Mucosa of rectum (tissue), 2 donors: Measurements from ENCODE around the gene PHYKPL.

ENCODE experiments used
- H3K27ac ChIP-seq, 2 donors: one replicate each; pipeline ENCODE4 v1.7.0; 2013; ENCODE audit warnings: inconsistent platforms in 2 of 2, low read depth in 2 of 2, low read length in 2 of 2
- H3K27me3 ChIP-seq, 2 donors: one replicate each; pipeline ENCODE4 v1.7.0; 2013; ENCODE audit warnings: low read length in 2 of 2; ENCODE audit not compliant: control insufficient read depth in 2 of 2, insufficient read depth in 2 of 2
- H3K36me3 ChIP-seq, 2 donors: one replicate each; pipeline ENCODE4 v1.7.0; 2013; ENCODE audit warnings: low read length in 2 of 2; ENCODE audit not compliant: control insufficient read depth in 2 of 2, insufficient read depth in 2 of 2
- H3K4me1 ChIP-seq, 2 donors: one replicate each; pipeline ENCODE4 v1.7.0; 2013; ENCODE audit warnings: low read length in 2 of 2, mild to moderate bottlenecking in 1 of 2; ENCODE audit not compliant: control insufficient read depth in 2 of 2, insufficient read depth in 2 of 2
- H3K4me3 ChIP-seq, 2 donors: one replicate each; pipeline ENCODE4 v1.7.0; 2013; ENCODE audit warnings: low read length in 2 of 2
- H3K9ac ChIP-seq, 2 donors: one replicate each; pipeline ENCODE4 v1.7.0; 2013; ENCODE audit warnings: low read length in 2 of 2, low read depth in 1 of 2, mild to moderate bottlenecking in 1 of 2
- H3K9me3 ChIP-seq, 2 donors: one replicate each; pipeline ENCODE4 v1.7.0; 2013; ENCODE audit warnings: low read length in 2 of 2; ENCODE audit not compliant: control insufficient read depth in 2 of 2
- donor health status: healthy.
- donor health status: Normal muscosa, but diverticular disease.

PHYKPL gene

GRCh38 chr5:178196281-178196812 lies 36.3 kb downstream of the PHYKPL start:
- H3K4me1 ChIP-seq = no peaks in the 10 kb centered on the region
- no peak overlapping the region for H3K27ac ChIP-seq
- no peak overlapping the region for H3K4me3 ChIP-seq
- no peaks in the 10 kb centered on the region for H3K9me3 ChIP-seq
- no peaks in the 10 kb centered on the region for H3K27me3 ChIP-seq
- no peak overlapping the region for H3K9ac ChIP-seq
- no peaks in the 10 kb centered on the region for H3K36me3 ChIP-seq

- no peaks in the 10 kb centered on the region for H3K4me1 ChIP-seq
- H3K27me3 ChIP-seq = no peaks in the 10 kb centered on the region
- no peak overlapping the region for H3K9ac ChIP-seq
- no peaks in the 10 kb centered on the region for H3K9me3 ChIP-seq
- H3K36me3 ChIP-seq = no peaks in the 10 kb centered on the region
- no peak overlapping the region for H3K4me3 ChIP-seq
- H3K27ac ChIP-seq = no peak overlapping the region
Observed at GRCh38 chr5:178194026-178194425, 38.6 kb downstream of the PHYKPL start.

- Histone ChIP-seq H3K4me3 (no peak overlapping the region), H3K9me3 (no peaks in the 10 kb centered on the region), H3K27me3 (no peaks in the 10 kb centered on the region), H3K27ac (no peak overlapping the region), H3K9ac (no peak overlapping the region), H3K36me3 (no peaks in the 10 kb centered on the region), H3K4me1 (no peaks in the 10 kb centered on the region)
Observed at GRCh38 chr5:178193251-178193809, 39.3 kb downstream of the PHYKPL start.

- Histone ChIP-seq H3K9me3 (no peaks in the 10 kb centered on the region), H3K9ac (no peak overlapping the region), H3K27me3 (no peaks in the 10 kb centered on the region), H3K36me3 (no peaks in the 10 kb centered on the region), H3K4me3 (no peak overlapping the region), H3K27ac (no peak overlapping the region), H3K4me1 (no peaks in the 10 kb centered on the region)
Observed at GRCh38 chr5:178192787-178193186, 39.8 kb downstream of the PHYKPL start.

- H3K27me3 ChIP-seq = no peaks in the 10 kb centered on the region
Observed at GRCh38 chr5:178192244-178192643, 40.4 kb downstream of the PHYKPL start.

GRCh38 chr5:178191661-178192060 lies 40.9 kb downstream of the PHYKPL start:
- no peak overlapping the region for H3K9ac ChIP-seq
- no peaks in the 10 kb centered on the region for H3K4me1 ChIP-seq
- no peaks in the 10 kb centered on the region for H3K9me3 ChIP-seq
- no peaks in the 10 kb centered on the region for H3K27me3 ChIP-seq
- H3K36me3 ChIP-seq = no peaks in the 10 kb centered on the region
- no peak overlapping the region for H3K27ac ChIP-seq
- H3K4me3 ChIP-seq = no peak overlapping the region

More at GRCh38 chr5:178192244-178192643, 40.4 kb downstream of the PHYKPL start:
- no peak overlapping the region for H3K4me3 ChIP-seq
- no peaks in the 10 kb centered on the region for H3K4me1 ChIP-seq
- H3K9me3 ChIP-seq = no peaks in the 10 kb centered on the region
- no peak overlapping the region for H3K27ac ChIP-seq
- no peak overlapping the region for H3K9ac ChIP-seq
- no peaks in the 10 kb centered on the region for H3K36me3 ChIP-seq

- Histone ChIP-seq H3K27ac (no peak overlapping the region), H3K27me3 (no peaks in the 10 kb centered on the region), H3K9me3 (no peaks in the 10 kb centered on the region), H3K9ac (no peak overlapping the region), H3K4me1 (no peaks in the 10 kb centered on the region), H3K4me3 (no peak overlapping the region), H3K36me3 (no peaks in the 10 kb centered on the region)
Observed at GRCh38 chr5:178189433-178189832, 43.2 kb downstream of the PHYKPL start.

- Histone ChIP-seq H3K9ac (no peak within 1 kb of the TSS), H3K27me3 (no peaks in the 10 kb centered on the region), H3K27ac (no peak within 1 kb of the TSS), H3K9me3 (no peaks in the 10 kb centered on the region), H3K4me3 (no peak within 1 kb of the TSS), H3K36me3 (no peaks in the 10 kb centered on the region), H3K4me1 (peaks cover 0 to 4% of the 10 kb centered on the region in 2 donors)
Observed at GRCh38 chr5:178187014-178187413, 45.6 kb downstream of the PHYKPL start, which contains the start of gene GMCL2. GMCL2 (minus strand) TSS chr5:178187371; CDS start chr5:178187299, 72 bp downstream.

- no peaks in the 10 kb centered on the region for H3K9me3 ChIP-seq
- H3K9ac ChIP-seq = no peak overlapping the region
- H3K27me3 ChIP-seq = no peaks in the 10 kb centered on the region
- H3K36me3 ChIP-seq = no peaks in the 10 kb centered on the region
- H3K27ac ChIP-seq = no peak overlapping the region
- H3K4me3 ChIP-seq = no peak overlapping the region
- H3K4me1 ChIP-seq = peaks cover 0 to 7% of the 10 kb centered on the region in 2 donors
Observed at GRCh38 chr5:178186427-178186826, 46.2 kb downstream of the PHYKPL start.

- Histone ChIP-seq H3K27ac (no peak overlapping the region), H3K36me3 (no peaks in the 10 kb centered on the region), H3K9ac (no peak overlapping the region), H3K4me1 (peaks cover 0 to 7% of the 10 kb centered on the region in 2 donors), H3K27me3 (no peaks in the 10 kb centered on the region), H3K9me3 (no peaks in the 10 kb centered on the region), H3K4me3 (no peak overlapping the region)
Observed at GRCh38 chr5:178182158-178182876, 50.3 kb downstream of the PHYKPL start.
